ENCODE data around the gene MANSC1. TPM values are rescaled to one million over a fixed set of nuclear protein-coding genes. Genes with fewer than 3 reads are reported as not detected.

Gene MANSC1
- total and polyA plus RNA-seq, 9 of the 15 experiments (the other 6 are each of a cell fraction or from before 2014, with no cell fraction given), result 0.76 to 8.6 (median 3.1) TPM

- no peak for TF ChIP-seq CHD7 (IDR thresholded peaks at IDR 0.05; ENCODE audit: low read depth, low read length)
- no peak for TF ChIP-seq SMARCC2 (IDR thresholded peaks at IDR 0.05; ENCODE audit: low read depth)
- TF ChIP-seq CHAMP1 (IDR thresholded peaks at IDR 0.05), result no peak
- TF ChIP-seq, protein P1, sequence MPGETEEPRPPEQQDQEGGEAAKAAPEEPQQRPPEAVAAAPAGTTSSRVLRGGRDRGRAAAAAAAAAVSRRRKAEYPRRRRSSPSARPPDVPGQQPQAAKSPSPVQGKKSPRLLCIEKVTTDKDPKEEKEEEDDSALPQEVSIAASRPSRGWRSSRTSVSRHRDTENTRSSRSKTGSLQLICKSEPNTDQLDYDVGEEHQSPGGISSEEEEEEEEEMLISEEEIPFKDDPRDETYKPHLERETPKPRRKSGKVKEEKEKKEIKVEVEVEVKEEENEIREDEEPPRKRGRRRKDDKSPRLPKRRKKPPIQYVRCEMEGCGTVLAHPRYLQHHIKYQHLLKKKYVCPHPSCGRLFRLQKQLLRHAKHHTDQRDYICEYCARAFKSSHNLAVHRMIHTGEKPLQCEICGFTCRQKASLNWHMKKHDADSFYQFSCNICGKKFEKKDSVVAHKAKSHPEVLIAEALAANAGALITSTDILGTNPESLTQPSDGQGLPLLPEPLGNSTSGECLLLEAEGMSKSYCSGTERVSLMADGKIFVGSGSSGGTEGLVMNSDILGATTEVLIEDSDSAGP (CRISPR knock-in tag; IDR thresholded peaks at IDR 0.05), result no peak
- TF ChIP-seq SAFB (IDR thresholded peaks at IDR 0.05; ENCODE audit: borderline replicate concordance, low read depth, low read length), result no peak
- TF ChIP-seq, protein P2, sequence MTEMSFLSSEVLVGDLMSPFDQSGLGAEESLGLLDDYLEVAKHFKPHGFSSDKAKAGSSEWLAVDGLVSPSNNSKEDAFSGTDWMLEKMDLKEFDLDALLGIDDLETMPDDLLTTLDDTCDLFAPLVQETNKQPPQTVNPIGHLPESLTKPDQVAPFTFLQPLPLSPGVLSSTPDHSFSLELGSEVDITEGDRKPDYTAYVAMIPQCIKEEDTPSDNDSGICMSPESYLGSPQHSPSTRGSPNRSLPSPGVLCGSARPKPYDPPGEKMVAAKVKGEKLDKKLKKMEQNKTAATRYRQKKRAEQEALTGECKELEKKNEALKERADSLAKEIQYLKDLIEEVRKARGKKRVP (CRISPR knock-in tag; IDR thresholded peaks at IDR 0.05), result no peak
- TF ChIP-seq SP2 (IDR thresholded peaks at IDR 0.05; ENCODE audit: extremely low read depth, low read depth, low read length, poor library complexity, severe bottlenecking), result no peak
- no peak for TF ChIP-seq PRPF4 (IDR thresholded peaks at IDR 0.05; ENCODE audit: insufficient read depth, low read depth, low read length, poor library complexity, severe bottlenecking)
Observed at GRCh38 chr12:12356896-12357718, 7.1 kb upstream of the MANSC1 start, which contains the start of gene BORCS5 (continued).

Measured in K562 (cell line).